ENCODE measurements around the gene USHBP1.

USHBP1 gene

GRCh38 chr19:17264641-17264979, at the start of gene USHBP1:
TSS of gene USHBP1 (minus strand) at chr19:17264745. CDS start at chr19:17264299, 446 bp downstream.
- Mint-ChIP-seq H3K27ac (peak within 1 kb of the TSS; percentile 44), H3K4me3 (no peak within 1 kb of the TSS), H3K36me3 (ENCODE audit: low read depth) (peaks cover 20% of the 10 kb centered on the region), H3K4me1 (ENCODE audit: low read depth) (peaks cover 26% of the 10 kb centered on the region), H3K27me3 (no peaks in the 10 kb centered on the region), H3K9me3 (no peaks in the 10 kb centered on the region)
- no peak for DNase-seq

DNA sequence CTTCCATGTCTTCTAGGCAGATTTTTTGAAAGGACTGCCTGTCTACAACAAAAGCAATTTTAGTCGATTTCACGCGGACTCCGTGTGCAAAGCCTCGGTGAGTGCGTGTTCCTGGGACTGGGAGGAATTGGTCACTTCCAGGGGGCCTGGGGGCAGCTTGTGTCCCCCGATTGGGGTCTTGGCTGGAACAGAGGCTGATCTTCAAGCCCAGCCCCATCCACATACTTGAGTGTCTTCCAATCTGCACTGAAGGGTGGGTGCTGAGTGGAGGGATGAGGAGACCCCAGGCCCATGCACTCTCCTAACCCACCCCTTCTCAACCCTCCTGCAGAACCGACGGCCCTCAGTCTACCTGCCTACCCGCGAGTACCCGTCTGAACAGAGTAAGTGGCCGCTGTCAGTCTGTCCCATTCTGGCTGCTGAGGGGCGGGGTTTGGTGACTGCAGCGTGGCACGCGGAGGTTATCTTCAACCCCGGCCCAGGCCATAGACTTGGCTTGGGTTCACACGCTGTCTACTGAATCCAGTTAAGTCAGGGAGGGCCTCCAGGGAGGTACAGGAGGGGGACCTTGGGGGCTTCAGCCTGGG, 49.6 kb upstream of the USHBP1 start:
- DNase-seq: no peak
- H3K27ac Mint-ChIP-seq: no peak overlapping the region
- peaks cover 72% of the 10 kb centered on the region for H3K36me3 Mint-ChIP-seq (ENCODE audit: low read depth)
- no peaks in the 10 kb centered on the region for H3K9me3 Mint-ChIP-seq
- peaks cover 25% of the 10 kb centered on the region for H3K4me1 Mint-ChIP-seq (ENCODE audit: low read depth)
- H3K4me3 Mint-ChIP-seq: no peak overlapping the region
- H3K27me3 Mint-ChIP-seq: no peaks in the 10 kb centered on the region

DNA sequence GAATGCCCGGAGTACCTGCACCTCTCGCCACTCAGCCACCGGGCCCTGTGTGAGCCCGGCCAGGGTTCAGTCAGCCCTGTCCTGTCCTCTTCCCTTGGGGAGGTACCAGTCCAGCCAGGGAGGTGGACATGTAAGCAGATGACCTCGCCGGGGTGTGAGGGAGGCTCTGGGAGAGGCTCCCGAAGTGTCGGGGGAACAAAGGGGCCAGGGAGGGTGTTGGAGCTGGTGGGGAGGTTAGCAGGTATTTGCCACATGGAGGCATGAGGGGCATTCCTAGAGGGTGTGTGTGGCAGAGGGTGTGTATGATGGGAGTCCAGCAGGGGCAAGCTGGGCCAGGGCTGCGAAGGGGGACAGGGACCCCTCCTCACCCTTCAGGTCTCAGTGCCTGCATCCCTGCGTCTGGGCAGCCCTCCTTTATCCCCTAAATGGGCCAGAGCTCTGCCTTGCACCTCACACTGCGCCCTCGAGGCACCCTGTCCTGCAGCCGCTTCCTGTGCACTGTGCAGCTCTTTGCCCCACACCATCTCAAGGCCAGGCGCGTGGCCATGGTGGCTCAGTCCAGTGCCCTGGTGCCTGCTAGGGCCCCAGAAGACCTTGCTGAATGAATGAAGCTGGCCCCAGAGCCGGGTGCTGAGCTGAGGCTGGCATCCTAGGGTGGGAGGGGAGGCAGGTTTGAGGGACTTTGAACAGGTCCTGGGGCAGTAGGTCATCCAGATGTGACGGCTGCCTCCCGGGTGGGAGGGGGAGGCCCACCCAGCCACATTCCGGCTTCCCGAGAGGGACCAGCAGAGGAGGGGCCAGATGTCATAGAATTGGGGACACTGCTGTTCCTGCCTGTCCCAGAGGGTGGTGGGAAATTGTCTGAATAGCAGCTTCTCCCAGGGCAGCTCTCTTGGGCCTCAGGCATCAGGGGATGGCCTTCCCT, 47.9 kb upstream of the USHBP1 start:
- no peak for DNase-seq
- no peaks in the 10 kb centered on the region for H3K9me3 Mint-ChIP-seq
- H3K4me1 Mint-ChIP-seq (ENCODE audit: low read depth): peaks cover 33% of the 10 kb centered on the region
- no peak overlapping the region for H3K4me3 Mint-ChIP-seq
- H3K27me3 Mint-ChIP-seq: no peaks in the 10 kb centered on the region
- H3K36me3 Mint-ChIP-seq (ENCODE audit: low read depth): peaks cover 66% of the 10 kb centered on the region
- H3K27ac Mint-ChIP-seq: no peak overlapping the region

DNA sequence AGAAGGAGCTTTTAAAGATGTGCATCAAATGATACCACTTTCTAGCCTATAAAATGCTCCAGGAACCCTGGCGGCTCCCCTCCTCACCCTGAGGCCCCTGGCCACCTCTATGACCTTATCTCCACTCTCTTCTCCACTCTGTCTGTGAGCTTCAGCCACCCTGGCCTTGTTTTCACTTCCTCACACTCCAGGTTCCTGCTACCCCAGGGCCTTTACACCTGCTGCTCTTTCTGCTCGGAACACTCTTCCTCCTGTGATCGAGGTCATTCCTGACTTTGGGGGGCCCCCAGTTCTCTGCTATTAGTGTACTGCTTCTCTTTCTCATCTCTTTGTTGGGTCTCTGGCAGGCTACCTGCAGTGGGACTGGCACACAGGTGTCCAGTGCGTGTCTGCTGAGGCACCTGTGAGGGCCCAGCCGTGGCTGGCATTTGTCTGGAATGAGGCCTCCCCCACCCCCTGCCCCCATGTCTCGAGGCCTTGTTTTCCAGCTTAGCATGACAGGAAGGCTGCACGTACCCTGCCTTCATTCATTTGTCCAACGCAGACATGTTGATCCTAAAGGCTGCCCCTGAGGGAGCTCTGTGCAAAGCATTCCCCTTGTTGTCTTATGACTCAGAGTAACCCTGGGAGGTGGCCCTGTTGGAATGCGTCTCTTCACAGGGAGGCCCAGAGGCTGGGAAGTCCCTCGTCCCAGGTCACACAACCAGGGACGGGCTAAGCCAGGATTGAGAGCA, 47.1 kb upstream of the USHBP1 start:
- H3K27ac Mint-ChIP-seq: peak overlapping the region; percentile 72
- H3K9me3 Mint-ChIP-seq: no peaks in the 10 kb centered on the region
- peaks cover 60% of the 10 kb centered on the region for H3K36me3 Mint-ChIP-seq (ENCODE audit: low read depth)
- no peak for DNase-seq
- H3K27me3 Mint-ChIP-seq: no peaks in the 10 kb centered on the region
- H3K4me1 Mint-ChIP-seq (ENCODE audit: low read depth): peaks cover 37% of the 10 kb centered on the region
- H3K4me3 Mint-ChIP-seq: peak overlapping the region; percentile 57

DNA sequence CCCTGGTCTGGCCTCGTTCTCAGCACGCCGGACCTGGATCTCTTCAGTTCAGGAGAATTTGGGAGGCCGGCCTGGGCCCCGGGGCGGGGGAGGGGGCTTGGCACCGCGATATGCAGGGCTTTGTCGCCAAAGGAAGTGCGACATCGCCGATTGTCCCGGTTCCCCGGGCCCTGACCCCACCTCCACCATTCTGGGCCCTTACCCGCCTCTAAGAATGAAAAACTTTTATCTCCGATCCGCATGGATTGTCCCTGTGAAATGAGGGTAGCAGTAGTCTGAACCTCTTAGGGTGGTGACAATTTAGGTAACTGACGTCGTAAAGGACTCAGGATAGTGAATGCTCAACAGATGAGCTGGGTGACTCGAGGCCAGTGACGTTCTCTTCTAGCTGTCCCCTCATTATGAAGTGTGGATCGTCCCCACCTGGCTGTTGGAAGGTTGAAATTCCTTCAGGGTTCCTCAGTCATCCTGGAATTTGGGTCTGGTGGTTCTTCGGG, 45.5 kb upstream of the USHBP1 start:
- Mint-ChIP-seq H3K27ac (peak overlapping the region; percentile 95), H3K27me3 (no peaks in the 10 kb centered on the region), H3K4me3 (peak overlapping the region; percentile 95), H3K9me3 (no peaks in the 10 kb centered on the region), H3K4me1 (ENCODE audit: low read depth) (peaks cover 41% of the 10 kb centered on the region), H3K36me3 (ENCODE audit: low read depth) (peaks cover 54% of the 10 kb centered on the region)
- peak; percentile 66 for DNase-seq

DNA sequence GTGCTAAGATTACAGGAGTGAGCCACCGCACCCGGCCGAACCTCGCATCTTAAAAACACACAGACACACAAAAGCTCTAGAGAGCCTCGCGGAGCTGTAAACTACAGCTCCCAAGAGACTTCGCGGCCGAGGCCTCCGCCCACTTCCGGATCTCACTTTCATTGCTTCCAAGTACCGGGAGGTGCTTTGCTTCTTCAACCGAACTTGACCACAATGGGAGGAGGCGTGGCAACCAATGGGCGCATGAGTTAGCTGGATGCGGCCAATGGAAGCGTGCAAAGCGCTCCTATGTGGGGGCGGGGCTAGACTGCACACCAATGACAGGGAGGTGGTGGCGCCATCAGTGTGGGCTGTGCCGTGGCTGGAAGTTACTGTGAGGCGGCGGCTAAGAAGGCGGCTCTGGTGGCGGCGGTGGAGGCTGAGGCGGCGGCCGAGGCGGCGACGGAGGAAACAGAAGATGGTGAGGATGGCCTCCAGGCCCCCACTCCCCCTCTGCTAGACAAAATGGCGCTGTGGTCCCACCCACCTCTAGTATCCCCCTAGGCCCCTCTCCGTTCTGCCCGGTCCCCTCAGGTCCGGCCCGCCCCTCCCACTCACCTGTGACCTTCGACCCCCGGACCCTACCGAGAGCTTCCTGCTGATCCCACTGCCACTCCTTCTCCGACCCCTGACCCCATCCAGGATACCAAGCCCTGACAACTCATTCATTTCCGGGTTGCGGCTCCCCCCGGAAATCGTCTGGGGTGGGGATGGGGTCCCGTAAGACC, 44.8 kb upstream of the USHBP1 start, which contains the start of gene DDA1:
Gene DDA1 (plus strand): TSS at position 366 of the 767 bp plus-strand sequence. CDS start 92 bp downstream, at position 458.
- no peaks in the 10 kb centered on the region for H3K27me3 Mint-ChIP-seq
- peaks cover 45% of the 10 kb centered on the region for H3K4me1 Mint-ChIP-seq (ENCODE audit: low read depth)
- H3K4me3 Mint-ChIP-seq: peak within 1 kb of the TSS; percentile 95
- peaks cover 49% of the 10 kb centered on the region for H3K36me3 Mint-ChIP-seq (ENCODE audit: low read depth)
- peak within 1 kb of the TSS; percentile 95 for H3K27ac Mint-ChIP-seq
- peak; percentile 97 for DNase-seq
- no peaks in the 10 kb centered on the region for H3K9me3 Mint-ChIP-seq

GRCh38 chr19:17307876-17308377, 43.4 kb upstream of the USHBP1 start:
- peak overlapping the region; percentile 0 for H3K27ac Mint-ChIP-seq
- H3K4me3 Mint-ChIP-seq: peak overlapping the region; percentile 94
- peaks cover 37% of the 10 kb centered on the region for H3K36me3 Mint-ChIP-seq (ENCODE audit: low read depth)
- H3K27me3 Mint-ChIP-seq: no peaks in the 10 kb centered on the region
- peaks cover 51% of the 10 kb centered on the region for H3K4me1 Mint-ChIP-seq (ENCODE audit: low read depth)
- H3K9me3 Mint-ChIP-seq: no peaks in the 10 kb centered on the region
- DNase-seq: no peak

GRCh38 chr19:17306285-17306714, 41.8 kb upstream of the USHBP1 start:
- Mint-ChIP-seq H3K36me3 (ENCODE audit: low read depth) (peaks cover 24% of the 10 kb centered on the region), H3K4me1 (ENCODE audit: low read depth) (peaks cover 52% of the 10 kb centered on the region), H3K4me3 (peak overlapping the region; percentile 94), H3K27ac (peak overlapping the region; percentile 94), H3K9me3 (no peaks in the 10 kb centered on the region), H3K27me3 (no peaks in the 10 kb centered on the region)
- no peak for DNase-seq

DNA sequence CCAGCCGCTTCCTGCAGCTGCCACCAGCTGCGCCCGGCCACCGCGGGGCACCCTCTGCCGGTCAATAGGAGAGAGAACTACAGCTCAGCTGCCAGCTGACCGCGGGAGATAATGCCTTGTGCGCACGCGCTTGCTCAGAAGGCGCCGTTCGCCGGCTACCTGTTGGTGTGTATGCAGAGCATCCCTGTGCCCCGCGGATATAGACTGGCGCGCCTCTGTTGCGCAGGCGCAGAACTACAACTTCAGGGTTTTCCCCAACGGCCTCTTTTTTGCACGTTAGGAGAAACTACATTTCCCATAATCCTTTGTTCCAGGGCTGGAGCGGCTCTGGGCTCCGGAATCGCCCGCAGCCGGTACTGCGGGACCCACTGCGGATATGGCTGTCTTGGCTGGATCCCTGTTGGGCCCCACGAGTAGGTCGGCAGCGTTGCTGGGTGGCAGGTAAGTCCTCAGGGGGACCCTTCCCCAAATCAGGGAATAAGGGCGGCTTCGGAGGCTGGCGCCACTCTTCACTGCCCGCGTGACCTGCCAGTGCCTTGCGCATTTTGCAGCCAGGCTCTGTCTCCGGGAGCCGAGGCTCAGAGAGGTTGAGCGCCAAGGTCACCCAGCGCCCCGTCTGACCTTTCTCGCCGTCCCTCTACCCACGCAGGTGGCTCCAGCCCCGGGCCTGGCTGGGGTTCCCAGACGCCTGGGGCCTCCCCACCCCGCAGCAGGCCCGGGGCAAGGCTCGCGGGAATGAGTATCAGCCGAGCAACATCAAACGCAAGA, 41.2 kb upstream of the USHBP1 start, which contains the start of gene MRPL34:
Gene MRPL34 (plus strand): TSS at position 356 of the 768 bp plus-strand sequence. CDS start 21 bp downstream, at position 377.
- Mint-ChIP-seq H3K4me1 (ENCODE audit: low read depth) (peaks cover 47% of the 10 kb centered on the region), H3K4me3 (peak within 1 kb of the TSS; percentile 94), H3K36me3 (ENCODE audit: low read depth) (peaks cover 26% of the 10 kb centered on the region), H3K27me3 (no peaks in the 10 kb centered on the region), H3K27ac (peak within 1 kb of the TSS; percentile 94), H3K9me3 (no peaks in the 10 kb centered on the region)
- peak; percentile 95 for DNase-seq

DNA sequence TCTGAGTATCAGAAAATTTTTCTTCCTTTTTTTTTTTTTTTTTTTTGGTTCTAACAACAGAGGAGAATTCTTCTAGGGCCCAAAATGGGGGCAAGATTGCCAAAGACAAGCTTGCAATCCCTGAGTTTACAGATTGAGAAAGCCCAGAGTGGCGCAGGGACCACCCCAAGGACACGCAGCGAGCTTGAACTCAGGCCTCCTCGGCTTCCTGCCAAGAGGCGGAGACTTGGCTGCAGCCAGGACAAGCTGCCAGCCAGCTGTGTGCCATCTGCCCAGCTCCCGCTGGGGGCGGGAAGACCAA, 40.6 kb upstream of the USHBP1 start:
- peaks cover 28% of the 10 kb centered on the region for H3K36me3 Mint-ChIP-seq (ENCODE audit: low read depth)
- peaks cover 42% of the 10 kb centered on the region for H3K4me1 Mint-ChIP-seq (ENCODE audit: low read depth)
- H3K27ac Mint-ChIP-seq: peak overlapping the region; percentile 94
- peak overlapping the region; percentile 94 for H3K4me3 Mint-ChIP-seq
- no peaks in the 10 kb centered on the region for H3K9me3 Mint-ChIP-seq
- H3K27me3 Mint-ChIP-seq: no peaks in the 10 kb centered on the region
- no peak for DNase-seq

GRCh38 chr19:17304386-17305215, 40.1 kb upstream of the USHBP1 start:
- H3K36me3 Mint-ChIP-seq (ENCODE audit: low read depth): peaks cover 22% of the 10 kb centered on the region
- H3K9me3 Mint-ChIP-seq: no peaks in the 10 kb centered on the region
- DNase-seq: no peak
- H3K27me3 Mint-ChIP-seq: no peaks in the 10 kb centered on the region
- H3K27ac Mint-ChIP-seq: peak overlapping the region; percentile 94
- H3K4me1 Mint-ChIP-seq (ENCODE audit: low read depth): peaks cover 40% of the 10 kb centered on the region
- peak overlapping the region; percentile 94 for H3K4me3 Mint-ChIP-seq

DNA sequence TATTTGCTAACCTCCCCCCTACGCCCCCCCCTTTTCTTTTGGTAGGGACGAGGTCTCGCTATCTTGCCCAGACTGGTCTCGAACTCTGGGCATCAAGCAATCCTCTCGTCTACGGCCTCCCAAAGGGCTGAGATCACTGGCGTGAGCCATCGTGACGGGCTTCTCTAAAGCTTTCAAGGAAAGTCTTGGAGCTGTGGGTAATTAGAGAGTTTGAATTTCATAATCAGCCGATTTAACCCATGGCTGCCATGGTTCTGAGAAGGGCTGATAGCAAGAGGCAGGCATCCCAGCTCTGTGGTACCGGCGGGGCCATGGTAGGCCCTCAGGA, 39.4 kb upstream of the USHBP1 start:
- no peak overlapping the region for H3K27ac Mint-ChIP-seq
- H3K9me3 Mint-ChIP-seq: no peaks in the 10 kb centered on the region
- H3K36me3 Mint-ChIP-seq (ENCODE audit: low read depth): peaks cover 19% of the 10 kb centered on the region
- peaks cover 38% of the 10 kb centered on the region for H3K4me1 Mint-ChIP-seq (ENCODE audit: low read depth)
- H3K27me3 Mint-ChIP-seq: no peaks in the 10 kb centered on the region
- H3K4me3 Mint-ChIP-seq: peak overlapping the region; percentile 70
- DNase-seq: no peak
